KMS-11 (cell line): Measurements from ENCODE around the gene FYN.

Experiments used
- H2AFZ ChIP-seq: fragments of 200-600 bp; sonication (generic); 2 replicates; pipeline ENCODE4 v1.6.1; 2016; ENCODE audit warnings: antibody characterized with exemption, mixed run types, low read depth
- H3K27ac ChIP-seq: fragments of 200-600 bp; sonication (generic); 2 replicates; pipeline ENCODE4 v1.6.1; 2016; ENCODE audit warnings: mild to moderate bottlenecking, mixed run types
- H3K27me3 ChIP-seq: fragments of 200-600 bp; sonication (generic); 2 replicates; pipeline ENCODE4 v1.6.1; 2017; ENCODE audit warnings: mild to moderate bottlenecking, low read depth, mixed run types, moderate library complexity; ENCODE audit not compliant: insufficient read depth
- H3K36me3 ChIP-seq: fragments of 200-600 bp; sonication (generic); 2 replicates; pipeline ENCODE4 v1.6.1; 2017; ENCODE audit warnings: mild to moderate bottlenecking, mixed run types; ENCODE audit not compliant: insufficient read depth
- H3K4me1 ChIP-seq: fragments of 200-600 bp; sonication (generic); 2 replicates; pipeline ENCODE4 v1.6.1; 2016; ENCODE audit warnings: mild to moderate bottlenecking, low read depth, mixed run types; ENCODE audit not compliant: poor library complexity, severe bottlenecking
- H3K4me2 ChIP-seq: fragments of 200-600 bp; sonication (generic); 2 replicates; pipeline ENCODE4 v1.7.0; 2016; ENCODE audit warnings: mild to moderate bottlenecking, mixed run types
- H3K4me3 ChIP-seq: fragments of 200-600 bp; sonication (generic); IDR thresholded peaks from 2 replicates; pipeline ENCODE4 v1.6.1; 2017; ENCODE audit warnings: low read depth, low read length, mixed read lengths; ENCODE audit not compliant: insufficient read depth
- H3K79me2 ChIP-seq: fragments of 200-600 bp; sonication (generic); 2 replicates; pipeline ENCODE4 v1.6.1; 2016; ENCODE audit warnings: low read depth, mixed run types; ENCODE audit not compliant: insufficient read depth
- H3K9ac ChIP-seq: fragments of 200-600 bp; sonication (generic); 2 replicates; pipeline ENCODE4 v1.6.1; 2016; ENCODE audit warnings: mild to moderate bottlenecking, mixed run types
- H4K20me1 ChIP-seq: fragments of 200-600 bp; sonication (generic); 2 replicates; pipeline ENCODE4 v1.6.1; 2016; ENCODE audit warnings: mild to moderate bottlenecking, mixed run types; ENCODE audit not compliant: insufficient read depth
- TF ChIP-seq, protein P1 (sequence below): fragments of 200-600 bp; sonication (generic); conservative IDR thresholded peaks from 2 replicates; pipeline ENCODE4 v1.6.1; 2017; ENCODE audit warnings: low read depth, mild to moderate bottlenecking, antibody characterized with exemption, low read length, moderate library complexity, mixed read lengths

The FYN gene

DNA sequence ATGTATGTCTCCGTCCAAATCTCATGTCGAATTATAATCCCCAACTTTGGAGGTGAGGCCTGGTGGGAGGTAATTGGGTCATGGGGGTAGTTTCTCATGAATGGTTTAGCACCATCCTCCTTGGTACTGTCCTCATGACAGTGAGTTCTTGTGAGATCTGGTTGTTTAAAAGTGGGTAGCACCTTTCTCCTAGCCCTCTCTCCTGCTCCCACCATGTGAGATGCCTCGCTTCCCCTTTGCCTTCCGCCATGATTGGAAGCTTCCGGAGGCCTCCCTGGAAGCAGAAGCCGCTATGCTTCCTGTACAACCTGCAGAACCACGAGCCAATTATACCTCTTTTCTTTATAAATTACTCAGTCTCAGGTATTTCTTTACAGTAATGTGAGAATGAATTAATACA is 123.1 kb downstream of the FYN start:
- Histone ChIP-seq H4K20me1 (no peaks in the 10 kb centered on the region), H3K4me2 (no peak overlapping the region), H3K9ac (no peak overlapping the region), H2AFZ (no peak overlapping the region), H3K79me2 (no peaks in the 10 kb centered on the region), H3K4me3 (no peak overlapping the region), H3K27me3 (no peaks in the 10 kb centered on the region), H3K4me1 (peaks cover 3% of the 10 kb centered on the region), H3K36me3 (no peaks in the 10 kb centered on the region), H3K27ac (no peak overlapping the region)
- TF ChIP-seq, protein P1, sequence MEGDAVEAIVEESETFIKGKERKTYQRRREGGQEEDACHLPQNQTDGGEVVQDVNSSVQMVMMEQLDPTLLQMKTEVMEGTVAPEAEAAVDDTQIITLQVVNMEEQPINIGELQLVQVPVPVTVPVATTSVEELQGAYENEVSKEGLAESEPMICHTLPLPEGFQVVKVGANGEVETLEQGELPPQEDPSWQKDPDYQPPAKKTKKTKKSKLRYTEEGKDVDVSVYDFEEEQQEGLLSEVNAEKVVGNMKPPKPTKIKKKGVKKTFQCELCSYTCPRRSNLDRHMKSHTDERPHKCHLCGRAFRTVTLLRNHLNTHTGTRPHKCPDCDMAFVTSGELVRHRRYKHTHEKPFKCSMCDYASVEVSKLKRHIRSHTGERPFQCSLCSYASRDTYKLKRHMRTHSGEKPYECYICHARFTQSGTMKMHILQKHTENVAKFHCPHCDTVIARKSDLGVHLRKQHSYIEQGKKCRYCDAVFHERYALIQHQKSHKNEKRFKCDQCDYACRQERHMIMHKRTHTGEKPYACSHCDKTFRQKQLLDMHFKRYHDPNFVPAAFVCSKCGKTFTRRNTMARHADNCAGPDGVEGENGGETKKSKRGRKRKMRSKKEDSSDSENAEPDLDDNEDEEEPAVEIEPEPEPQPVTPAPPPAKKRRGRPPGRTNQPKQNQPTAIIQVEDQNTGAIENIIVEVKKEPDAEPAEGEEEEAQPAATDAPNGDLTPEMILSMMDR: no peak

DNA sequence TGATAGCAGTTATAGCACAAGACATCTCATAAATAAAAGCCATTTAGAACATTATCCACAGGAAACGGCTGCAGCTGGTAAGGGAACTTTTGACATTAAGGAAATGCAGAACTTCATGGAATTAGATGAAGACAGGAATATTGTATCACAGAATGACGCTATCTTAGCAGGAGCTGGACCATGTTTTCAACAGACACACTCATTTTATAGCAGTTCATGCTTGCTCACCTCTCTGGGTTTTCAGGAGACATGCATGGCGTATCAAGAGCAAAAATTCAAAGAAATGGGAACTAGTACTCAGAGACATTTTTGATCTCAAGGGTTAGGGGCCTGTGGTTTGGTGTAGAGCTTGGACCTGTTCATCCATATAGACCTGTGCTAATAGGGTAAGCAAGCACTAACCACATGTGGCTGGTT is 125.0 kb downstream of the FYN start:
- H3K79me2 ChIP-seq: no peaks in the 10 kb centered on the region
- TF ChIP-seq, protein P1: no peak
- H3K4me2 ChIP-seq: no peak overlapping the region
- no peak overlapping the region for H3K27ac ChIP-seq
- no peaks in the 10 kb centered on the region for H3K27me3 ChIP-seq
- H2AFZ ChIP-seq: no peak overlapping the region
- H3K4me1 ChIP-seq: peaks cover 3% of the 10 kb centered on the region
- no peaks in the 10 kb centered on the region for H4K20me1 ChIP-seq
- no peaks in the 10 kb centered on the region for H3K36me3 ChIP-seq
- no peak overlapping the region for H3K9ac ChIP-seq
- H3K4me3 ChIP-seq: no peak overlapping the region

DNA sequence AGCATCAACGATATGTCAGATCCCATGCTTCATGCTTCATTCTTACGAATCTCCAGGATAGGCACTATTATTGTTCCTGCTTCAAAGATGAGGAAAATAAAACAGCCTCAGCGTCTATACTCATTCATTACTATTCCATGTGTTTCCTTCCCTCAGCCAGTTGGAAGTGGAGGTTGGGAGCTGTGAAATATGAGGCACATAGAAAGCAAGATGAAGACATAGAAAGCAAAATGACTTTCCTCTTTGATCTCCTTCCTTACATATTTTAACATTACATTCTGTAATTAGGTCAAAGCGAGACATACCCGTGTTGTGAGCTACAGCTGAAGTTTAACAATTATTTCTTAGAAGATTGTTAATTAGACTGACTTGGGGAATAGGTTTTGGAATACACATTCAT is 125.4 kb downstream of the FYN start:
- Histone ChIP-seq H2AFZ (no peak overlapping the region), H4K20me1 (no peaks in the 10 kb centered on the region), H3K36me3 (no peaks in the 10 kb centered on the region), H3K4me2 (no peak overlapping the region), H3K4me3 (no peak overlapping the region), H3K4me1 (peaks cover 3% of the 10 kb centered on the region), H3K27me3 (no peaks in the 10 kb centered on the region), H3K27ac (no peak overlapping the region), H3K9ac (no peak overlapping the region), H3K79me2 (no peaks in the 10 kb centered on the region)
- TF ChIP-seq, protein P1: no peak

DNA sequence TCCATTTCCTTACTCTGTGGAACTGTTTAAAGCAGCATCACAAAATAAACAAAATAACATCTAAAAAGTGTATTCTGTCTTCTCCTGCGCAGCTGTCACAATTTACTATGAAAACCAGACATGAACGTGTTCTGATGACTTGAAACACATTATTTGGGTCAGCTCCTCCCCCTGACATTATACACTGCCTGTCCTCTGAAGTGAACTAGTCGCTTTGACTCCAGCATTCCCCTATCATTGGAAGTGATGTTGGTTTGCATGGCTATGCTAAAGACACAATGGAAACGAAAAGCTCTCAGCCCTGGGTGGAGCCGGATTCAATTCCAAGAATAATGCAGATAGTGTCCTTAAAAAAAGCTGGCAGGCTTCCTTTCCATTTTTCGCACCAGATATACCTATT is 125.9 kb downstream of the FYN start:
- H4K20me1 ChIP-seq: no peaks in the 10 kb centered on the region
- no peaks in the 10 kb centered on the region for H3K79me2 ChIP-seq
- no peak overlapping the region for H3K9ac ChIP-seq
- H2AFZ ChIP-seq: no peak overlapping the region
- H3K27me3 ChIP-seq: no peaks in the 10 kb centered on the region
- TF ChIP-seq, protein P1: no peak
- H3K36me3 ChIP-seq: no peaks in the 10 kb centered on the region
- no peak overlapping the region for H3K4me2 ChIP-seq
- peaks cover 3% of the 10 kb centered on the region for H3K4me1 ChIP-seq
- H3K27ac ChIP-seq: no peak overlapping the region
- no peak overlapping the region for H3K4me3 ChIP-seq
